ENCODE data around the gene MANEA. TPM values are rescaled to one million over a fixed set of nuclear protein-coding genes. Genes with fewer than 3 reads are reported as not detected.
"Not testable (repeated sequence)": the region's sequence is repeated elsewhere in the genome, so short reads cannot be mapped to it uniquely, and the experiment has no call there.

Gene MANEA
- total and polyA plus RNA-seq, 10 donors = 1.6 to 19.8 (median 13.4) TPM

DNA sequence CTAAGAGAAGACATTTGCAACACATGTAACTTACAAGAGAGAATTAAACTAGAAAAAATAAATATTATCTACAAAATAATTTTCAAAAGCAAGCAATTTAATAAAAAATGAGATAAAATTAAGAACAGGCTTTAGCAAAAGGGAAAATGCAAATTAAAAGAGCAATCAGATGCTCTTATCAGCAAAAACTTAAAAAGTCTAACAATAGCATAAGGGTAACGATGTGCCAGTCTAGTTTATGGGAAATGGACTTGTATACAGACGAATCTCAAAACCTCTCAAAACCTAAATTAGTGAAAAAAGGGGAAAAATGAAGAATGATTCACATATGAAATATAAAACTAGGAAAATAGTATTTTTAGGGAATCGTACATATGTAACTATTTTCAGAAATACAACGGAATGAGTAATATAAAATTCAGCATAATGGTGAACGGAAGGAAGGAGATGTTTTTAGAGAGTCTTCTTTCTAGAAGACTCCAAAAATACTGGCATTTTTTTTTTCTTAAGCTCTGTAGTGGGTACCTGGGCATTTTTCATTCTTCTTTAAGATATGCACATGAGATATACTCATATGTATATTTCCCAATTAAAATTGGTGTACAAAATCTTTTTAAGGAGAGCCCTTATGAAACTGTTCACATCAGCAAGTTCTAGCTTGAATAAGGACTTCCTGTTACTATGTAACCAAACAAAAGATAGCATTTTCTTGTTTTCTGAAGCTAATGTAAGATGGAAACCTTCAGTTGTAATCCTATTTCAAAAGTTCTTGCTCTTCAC, 927 bp upstream of the MANEA start:
- peak overlapping the region; percentile 48 to 89 (median 74) for H3K4me3 ChIP-seq
- H3K36me3 ChIP-seq = no peaks in the 10 kb centered on the region
- H3K27ac ChIP-seq = peak overlapping the region; percentile 71 to 97 (median 93)
- whole genome bisulfite sequencing, 5 donors = 4 to 7% (median 5%) methylated on average over 5 of the region's 5 CpGs
- TF ChIP-seq, protein P1, sequence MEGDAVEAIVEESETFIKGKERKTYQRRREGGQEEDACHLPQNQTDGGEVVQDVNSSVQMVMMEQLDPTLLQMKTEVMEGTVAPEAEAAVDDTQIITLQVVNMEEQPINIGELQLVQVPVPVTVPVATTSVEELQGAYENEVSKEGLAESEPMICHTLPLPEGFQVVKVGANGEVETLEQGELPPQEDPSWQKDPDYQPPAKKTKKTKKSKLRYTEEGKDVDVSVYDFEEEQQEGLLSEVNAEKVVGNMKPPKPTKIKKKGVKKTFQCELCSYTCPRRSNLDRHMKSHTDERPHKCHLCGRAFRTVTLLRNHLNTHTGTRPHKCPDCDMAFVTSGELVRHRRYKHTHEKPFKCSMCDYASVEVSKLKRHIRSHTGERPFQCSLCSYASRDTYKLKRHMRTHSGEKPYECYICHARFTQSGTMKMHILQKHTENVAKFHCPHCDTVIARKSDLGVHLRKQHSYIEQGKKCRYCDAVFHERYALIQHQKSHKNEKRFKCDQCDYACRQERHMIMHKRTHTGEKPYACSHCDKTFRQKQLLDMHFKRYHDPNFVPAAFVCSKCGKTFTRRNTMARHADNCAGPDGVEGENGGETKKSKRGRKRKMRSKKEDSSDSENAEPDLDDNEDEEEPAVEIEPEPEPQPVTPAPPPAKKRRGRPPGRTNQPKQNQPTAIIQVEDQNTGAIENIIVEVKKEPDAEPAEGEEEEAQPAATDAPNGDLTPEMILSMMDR (IDR thresholded peaks at IDR 0.05 in 8 of 11, conservative IDR thresholded peaks at IDR 0.05 in 3 of 11) = no peak
- no peak for TF ChIP-seq POLR2AphosphoS5 (IDR thresholded peaks at IDR 0.05)
- TF ChIP-seq POLR2A (IDR thresholded peaks at IDR 0.05) = no peak
- H3K4me1 ChIP-seq = peaks cover 3 to 72% (median 50%) of the 10 kb centered on the region in 6 donors
- no peaks in the 10 kb centered on the region for H3K27me3 ChIP-seq (replicated peaks in 1 of 7)
- DNase-seq = no peak
- H3K9me3 ChIP-seq = no peaks in the 10 kb centered on the region
- intact Hi-C loops (cut with DNase I; ENCODE audit: low total_unique reads) = no loop called here

DNA sequence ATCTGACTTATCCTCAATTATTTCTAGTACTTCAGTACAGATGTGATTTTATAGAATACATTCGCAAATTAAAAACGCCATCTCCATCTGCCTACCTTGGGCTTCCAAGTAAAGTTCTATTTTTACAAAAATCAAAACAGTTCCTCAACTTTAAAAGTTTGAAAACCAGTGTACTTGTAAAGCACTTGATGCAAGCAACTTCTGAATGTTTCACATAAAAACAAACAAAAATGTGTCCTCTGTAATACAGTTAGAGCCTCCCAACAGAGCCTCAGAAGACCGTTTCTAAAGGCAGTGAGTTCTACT, 384 bp upstream of the MANEA start:
- Histone ChIP-seq H3K27me3 (replicated peaks in 1 of 7) (no peaks in the 10 kb centered on the region), H3K4me1 (peaks cover 3 to 66% (median 47%) of the 10 kb centered on the region in 6 donors), H3K36me3 (no peaks in the 10 kb centered on the region), H3K4me3 (peak overlapping the region; percentile 48 to 89 (median 74)), H3K27ac (peak overlapping the region; percentile 71 to 97 (median 93)), H3K9me3 (no peaks in the 10 kb centered on the region)
- 0 to 1% (median 1%) methylated on average over 3 of the region's 3 CpGs for whole genome bisulfite sequencing, 5 donors
- intact Hi-C loops (cut with DNase I; ENCODE audit: low total_unique reads) = no loop called here
- no peak for DNase-seq
- TF ChIP-seq POLR2A (IDR thresholded peaks at IDR 0.05) (no peak), POLR2AphosphoS5 (IDR thresholded peaks at IDR 0.05) (no peak)
- TF ChIP-seq, protein P1 (IDR thresholded peaks at IDR 0.05 in 8 of 11, conservative IDR thresholded peaks at IDR 0.05 in 3 of 11) = no peak

DNA sequence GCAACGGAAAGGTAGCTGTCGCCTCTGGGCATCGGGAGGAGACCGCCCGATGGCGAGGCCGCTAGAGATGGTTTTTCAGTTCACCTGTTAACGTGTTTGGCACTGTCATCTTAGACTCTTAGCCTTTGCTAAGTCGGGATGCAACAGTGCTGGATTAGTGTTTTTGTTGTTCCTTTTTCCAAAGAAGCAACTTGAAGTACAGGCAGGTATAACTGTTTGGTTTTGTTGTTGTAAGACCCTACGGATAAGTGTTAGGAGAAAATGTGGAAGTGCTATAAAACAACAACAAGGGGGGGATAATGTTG, 723 bp downstream of the MANEA start:
- no peaks in the 10 kb centered on the region for H3K36me3 ChIP-seq
- H3K4me1 ChIP-seq = peaks cover 3 to 58% (median 39%) of the 10 kb centered on the region in 6 donors
- peak overlapping the region; percentile 71 to 97 (median 93) for H3K27ac ChIP-seq
- peak; percentile 87 for DNase-seq
- TF ChIP-seq POLR2A (IDR thresholded peaks at IDR 0.05) (no peak), POLR2AphosphoS5 (IDR thresholded peaks at IDR 0.05) (no peak)
- TF ChIP-seq, protein P1 (IDR thresholded peaks at IDR 0.05 in 8 of 11, conservative IDR thresholded peaks at IDR 0.05 in 3 of 11) = no peak
- peak overlapping the region; percentile 48 to 89 (median 74) for H3K4me3 ChIP-seq
- WGBS, 5 donors = 1 to 4% (median 2%) methylated on average over 10 of the region's 10 CpGs
- H3K27me3 ChIP-seq (replicated peaks in 1 of 7) = no peaks in the 10 kb centered on the region
- peaks cover 0 to under 1% (median 0%) of the 10 kb centered on the region in 8 donors for H3K9me3 ChIP-seq
- intact Hi-C loops (cut with DNase I; ENCODE audit: low total_unique reads) = no loop called here

DNA sequence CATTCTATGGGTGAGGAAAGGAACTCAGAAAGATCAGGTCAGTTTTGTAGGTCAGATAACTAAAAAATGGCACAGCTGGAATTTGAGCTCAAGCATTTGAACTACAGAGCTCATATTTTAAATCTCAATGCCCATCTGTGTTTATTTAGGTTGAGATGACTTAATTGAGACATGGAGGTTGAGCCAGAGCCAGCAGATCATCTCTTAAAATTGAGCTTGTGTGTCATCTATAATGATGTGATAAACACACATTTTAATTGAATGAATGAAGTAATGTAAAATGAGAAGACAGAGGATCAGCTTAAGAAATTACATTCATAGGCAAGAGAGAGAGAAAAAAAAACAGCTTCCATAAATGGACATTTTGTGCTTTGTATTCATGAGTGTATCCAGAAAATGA, 3.7 kb downstream of the MANEA start:
- Histone ChIP-seq H3K27me3 (replicated peaks in 1 of 7) (no peaks in the 10 kb centered on the region), H3K4me1 (peaks cover 3 to 28% (median 19%) of the 10 kb centered on the region in 6 donors), H3K4me3 (no peak overlapping the region), H3K27ac (no peak overlapping the region), H3K36me3 (peaks cover 0 to 3% (median 0%) of the 10 kb centered on the region in 6 donors), H3K9me3 (peaks cover 0 to 26% (median 22%) of the 10 kb centered on the region in 8 donors)
- no peak for TF ChIP-seq POLR2AphosphoS5 (IDR thresholded peaks at IDR 0.05)
- no peak for DNase-seq
- intact Hi-C loops (cut with DNase I; ENCODE audit: low total_unique reads) = no loop called here

DNA sequence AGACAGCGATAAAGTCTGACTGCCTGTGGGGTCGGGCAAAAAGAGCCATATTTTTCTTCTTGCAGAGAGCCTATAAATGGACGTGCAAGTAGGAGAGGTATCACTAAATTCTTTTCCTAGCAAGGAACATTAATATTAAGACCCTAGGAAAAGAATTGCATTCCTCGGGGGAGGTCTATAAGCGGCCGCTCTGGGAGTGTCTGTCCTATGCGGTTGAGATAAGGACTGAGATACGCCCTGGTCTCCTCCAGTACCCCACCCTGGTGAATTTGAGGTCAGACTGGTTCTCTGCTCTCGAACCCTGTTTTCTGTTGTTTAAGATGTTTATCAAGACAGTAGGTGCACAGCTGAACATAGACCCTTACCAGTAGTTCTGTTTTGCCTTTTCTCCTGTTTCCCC, 6.9 kb downstream of the MANEA start:
- DNase-seq; intact Hi-C loops (cut with DNase I; ENCODE audit: low total_unique reads); H3K27ac ChIP-seq; H3K4me3 ChIP-seq; H3K27me3 ChIP-seq (replicated peaks in 1 of 7): not testable (repeated sequence)
- peaks cover 0 to 14% (median 0%) of the 10 kb centered on the region in 6 donors for H3K36me3 ChIP-seq
- WGBS, 5 donors = 96 to 99% (median 96%) methylated on average over 9 of the region's 9 CpGs
- H3K9me3 ChIP-seq = peaks cover 0 to 26% (median 22%) of the 10 kb centered on the region in 8 donors
- peaks cover 0 to 29% (median 14%) of the 10 kb centered on the region in 6 donors for H3K4me1 ChIP-seq

All from spleen (tissue), 11 donors.